ENCODE data around the gene SND1.

Gene SND1

DNA sequence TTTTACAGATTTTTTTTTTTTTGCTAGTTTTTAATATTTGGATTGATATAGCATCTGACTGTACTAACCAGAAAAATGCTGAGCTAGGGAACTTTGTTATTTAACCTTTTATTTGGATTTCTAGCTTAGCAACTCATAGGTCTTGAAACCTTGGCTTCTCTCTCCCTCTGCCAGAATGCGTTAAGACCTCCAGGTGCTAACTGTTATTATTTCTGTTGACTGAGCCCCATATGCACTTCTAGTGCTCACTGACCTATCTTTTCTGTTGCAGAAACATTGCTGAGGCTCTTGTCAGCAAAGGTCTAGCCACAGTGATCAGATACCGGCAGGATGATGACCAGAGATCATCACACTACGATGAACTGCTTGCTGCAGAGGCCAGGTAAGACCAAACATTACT, 235.6 kb downstream of the SND1 start:
- Histone ChIP-seq H3K36me3 (ENCODE audit: control insufficient read depth in 5 of 5, insufficient read depth in 5 of 5, low read length in 5 of 5) (peaks cover 8 to 15% (median 13%) of the 10 kb centered on the region in 5 donors), H3K4me3 (ENCODE audit: low read depth in 1 of 5, low read length in 5 of 5) (no peak overlapping the region), H3K27me3 (ENCODE audit: control insufficient read depth in 5 of 5, insufficient read depth in 4 of 5, low read length in 5 of 5) (no peaks in the 10 kb centered on the region), H3K4me1 (ENCODE audit: control insufficient read depth in 5 of 5, insufficient read depth in 5 of 5, low read length in 5 of 5) (peaks cover 0 to 12% (median 9%) of the 10 kb centered on the region in 5 donors), H3K27ac (ENCODE audit: low read depth, low read length) (no peak overlapping the region), H3K9me3 (ENCODE audit: control insufficient read depth in 5 of 5, low read length in 5 of 5) (no peaks in the 10 kb centered on the region), H3K9ac (ENCODE audit: low read length in 5 of 5) (no peak overlapping the region)

DNA sequence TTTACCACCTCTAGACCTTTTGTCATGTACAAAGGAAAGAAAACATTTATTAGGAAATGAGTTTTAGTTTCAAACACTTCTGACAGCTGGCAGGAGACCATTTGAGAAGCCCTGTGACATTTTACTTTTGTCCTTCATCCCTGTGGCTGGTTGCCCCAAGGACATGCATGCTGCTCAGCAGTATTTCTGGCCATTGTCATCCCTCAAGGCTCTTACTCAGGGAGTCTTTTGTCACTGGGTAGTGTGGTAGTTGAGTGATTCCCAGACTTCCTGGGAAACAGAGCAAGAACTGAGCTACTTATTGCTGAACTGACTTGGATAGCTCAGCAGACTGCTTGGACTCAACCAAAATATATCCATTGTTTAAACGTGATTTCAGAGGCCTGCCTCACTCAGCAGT, 236.4 kb downstream of the SND1 start:
- H3K27ac ChIP-seq (ENCODE audit: low read depth, low read length), result no peak overlapping the region
- H3K4me1 ChIP-seq (ENCODE audit: control insufficient read depth in 5 of 5, insufficient read depth in 5 of 5, low read length in 5 of 5), result peaks cover 0 to 18% (median 16%) of the 10 kb centered on the region in 5 donors
- H3K9me3 ChIP-seq (ENCODE audit: control insufficient read depth in 5 of 5, low read length in 5 of 5), result no peaks in the 10 kb centered on the region
- H3K4me3 ChIP-seq (ENCODE audit: low read depth in 1 of 5, low read length in 5 of 5), result no peak overlapping the region
- H3K27me3 ChIP-seq (ENCODE audit: control insufficient read depth in 5 of 5, insufficient read depth in 4 of 5, low read length in 5 of 5), result no peaks in the 10 kb centered on the region
- no peak overlapping the region for H3K9ac ChIP-seq (ENCODE audit: low read length in 5 of 5)
- H3K36me3 ChIP-seq (ENCODE audit: control insufficient read depth in 5 of 5, insufficient read depth in 5 of 5, low read length in 5 of 5), result peaks cover 8 to 15% (median 13%) of the 10 kb centered on the region in 5 donors

DNA sequence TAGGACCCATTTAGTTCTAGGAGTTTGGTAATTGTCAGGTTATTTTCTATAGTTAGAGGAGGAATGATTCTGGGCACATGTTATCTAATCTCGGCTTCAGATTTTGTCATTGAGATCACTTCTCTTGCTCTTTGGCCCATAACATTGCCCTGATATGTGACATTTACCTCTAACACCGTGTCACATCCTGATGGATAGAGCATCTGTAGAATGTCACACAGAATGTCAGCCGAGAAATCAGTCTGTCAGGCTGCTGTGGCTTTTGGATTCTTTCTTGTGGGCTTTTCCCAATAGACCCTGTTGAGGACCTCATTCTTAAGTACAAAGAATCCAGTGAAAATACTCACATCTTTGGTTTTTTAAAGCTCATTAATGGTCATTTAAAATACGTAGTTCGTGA, 236.8 kb downstream of the SND1 start:
- Histone ChIP-seq H3K9me3 (ENCODE audit: control insufficient read depth in 5 of 5, low read length in 5 of 5) (no peaks in the 10 kb centered on the region), H3K27ac (ENCODE audit: low read depth, low read length) (no peak overlapping the region), H3K4me1 (ENCODE audit: control insufficient read depth in 5 of 5, insufficient read depth in 5 of 5, low read length in 5 of 5) (peaks cover 0 to 22% (median 18%) of the 10 kb centered on the region in 5 donors), H3K4me3 (ENCODE audit: low read depth in 1 of 5, low read length in 5 of 5) (no peak overlapping the region), H3K36me3 (ENCODE audit: control insufficient read depth in 5 of 5, insufficient read depth in 5 of 5, low read length in 5 of 5) (peaks cover 8 to 15% (median 13%) of the 10 kb centered on the region in 5 donors), H3K27me3 (ENCODE audit: control insufficient read depth in 5 of 5, insufficient read depth in 4 of 5, low read length in 5 of 5) (no peaks in the 10 kb centered on the region), H3K9ac (ENCODE audit: low read length in 5 of 5) (no peak overlapping the region)

DNA sequence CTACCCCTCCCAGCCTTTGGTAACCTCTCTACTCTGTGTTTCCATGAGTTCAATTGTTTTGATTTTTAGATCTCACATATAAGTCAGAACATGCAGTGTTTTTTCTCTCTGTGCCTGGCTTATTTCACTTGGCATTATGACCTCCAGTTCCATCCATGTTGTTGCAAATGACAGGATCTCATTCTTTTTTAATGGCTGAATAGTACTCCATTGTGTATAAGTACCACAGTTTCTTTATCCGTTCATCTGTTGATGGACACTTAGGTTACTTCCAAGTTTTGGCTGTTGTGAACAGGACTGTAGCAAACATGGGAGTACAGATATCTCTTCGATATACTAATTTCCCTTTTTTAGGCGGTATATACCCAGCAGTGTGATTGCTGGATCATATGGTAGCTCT, 237.7 kb downstream of the SND1 start:
- H3K9me3 ChIP-seq (ENCODE audit: control insufficient read depth in 5 of 5, low read length in 5 of 5), result no peaks in the 10 kb centered on the region
- no peak overlapping the region for H3K9ac ChIP-seq (ENCODE audit: low read length in 5 of 5)
- H3K36me3 ChIP-seq (ENCODE audit: control insufficient read depth in 5 of 5, insufficient read depth in 5 of 5, low read length in 5 of 5), result peaks cover 8 to 15% (median 13%) of the 10 kb centered on the region in 5 donors
- H3K4me1 ChIP-seq (ENCODE audit: control insufficient read depth in 5 of 5, insufficient read depth in 5 of 5, low read length in 5 of 5), result peaks cover 0 to 25% (median 18%) of the 10 kb centered on the region in 5 donors
- H3K27me3 ChIP-seq (ENCODE audit: control insufficient read depth in 5 of 5, insufficient read depth in 4 of 5, low read length in 5 of 5), result no peaks in the 10 kb centered on the region
- H3K4me3 ChIP-seq (ENCODE audit: low read depth in 1 of 5, low read length in 5 of 5), result no peak overlapping the region
- no peak overlapping the region for H3K27ac ChIP-seq (ENCODE audit: low read depth, low read length)

DNA sequence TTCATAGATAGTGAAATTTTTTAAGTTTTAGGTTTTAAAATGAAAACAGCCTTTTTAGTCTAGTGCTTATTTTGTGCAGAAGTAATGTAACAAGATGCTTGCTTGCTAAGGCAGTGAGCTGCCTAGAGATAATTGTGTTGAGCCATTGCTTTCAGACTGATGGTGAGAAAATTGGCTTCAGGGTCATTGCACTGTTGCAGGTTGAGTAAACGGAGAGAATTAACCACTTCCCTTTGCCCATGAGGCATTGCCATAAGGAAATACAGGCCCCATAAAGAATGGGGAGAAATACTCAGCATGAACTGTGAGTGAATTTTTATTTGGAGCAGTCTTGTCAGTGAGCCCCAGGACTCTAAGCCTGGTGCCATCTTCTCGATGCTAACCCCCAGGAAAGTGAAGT, 238.7 kb downstream of the SND1 start:
- no peaks in the 10 kb centered on the region for H3K27me3 ChIP-seq (ENCODE audit: control insufficient read depth in 5 of 5, insufficient read depth in 4 of 5, low read length in 5 of 5)
- H3K36me3 ChIP-seq (ENCODE audit: control insufficient read depth in 5 of 5, insufficient read depth in 5 of 5, low read length in 5 of 5), result peaks cover 8 to 15% (median 13%) of the 10 kb centered on the region in 5 donors
- no peak overlapping the region for H3K9ac ChIP-seq (ENCODE audit: low read length in 5 of 5)
- H3K4me3 ChIP-seq (ENCODE audit: low read depth in 1 of 5, low read length in 5 of 5), result no peak overlapping the region
- peaks cover 0 to 23% (median 18%) of the 10 kb centered on the region in 5 donors for H3K4me1 ChIP-seq (ENCODE audit: control insufficient read depth in 5 of 5, insufficient read depth in 5 of 5, low read length in 5 of 5)
- no peak overlapping the region for H3K27ac ChIP-seq (ENCODE audit: low read depth, low read length)
- H3K9me3 ChIP-seq (ENCODE audit: control insufficient read depth in 5 of 5, low read length in 5 of 5), result no peaks in the 10 kb centered on the region

DNA sequence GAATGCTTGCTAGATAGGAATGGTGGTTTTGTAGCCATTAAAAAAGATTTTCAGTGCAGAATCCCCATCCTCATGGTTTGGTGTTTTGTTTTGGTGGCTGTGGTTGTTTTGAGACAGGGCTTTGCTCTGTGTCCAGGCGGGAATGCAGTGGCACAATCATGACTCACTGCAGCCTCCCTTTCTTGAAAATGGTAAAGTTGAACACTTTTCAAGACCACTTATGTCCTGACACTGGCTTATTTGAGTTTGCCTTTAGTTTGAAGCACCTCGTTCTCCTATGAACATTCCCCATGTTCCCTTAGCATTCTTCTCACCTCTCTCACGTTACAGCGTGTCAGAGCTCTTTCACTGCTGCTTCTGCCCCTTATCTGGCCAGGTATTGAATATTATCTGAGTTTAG, 239.2 kb downstream of the SND1 start:
- Histone ChIP-seq H3K9ac (ENCODE audit: low read length in 5 of 5) (no peak overlapping the region), H3K4me3 (ENCODE audit: low read depth in 1 of 5, low read length in 5 of 5) (no peak overlapping the region), H3K9me3 (ENCODE audit: control insufficient read depth in 5 of 5, low read length in 5 of 5) (no peaks in the 10 kb centered on the region), H3K27ac (ENCODE audit: low read depth, low read length) (no peak overlapping the region), H3K4me1 (ENCODE audit: control insufficient read depth in 5 of 5, insufficient read depth in 5 of 5, low read length in 5 of 5) (peaks cover 0 to 19% (median 18%) of the 10 kb centered on the region in 5 donors), H3K27me3 (ENCODE audit: control insufficient read depth in 5 of 5, insufficient read depth in 4 of 5, low read length in 5 of 5) (no peaks in the 10 kb centered on the region), H3K36me3 (ENCODE audit: control insufficient read depth in 5 of 5, insufficient read depth in 5 of 5, low read length in 5 of 5) (peaks cover 8 to 15% (median 13%) of the 10 kb centered on the region in 5 donors)

DNA sequence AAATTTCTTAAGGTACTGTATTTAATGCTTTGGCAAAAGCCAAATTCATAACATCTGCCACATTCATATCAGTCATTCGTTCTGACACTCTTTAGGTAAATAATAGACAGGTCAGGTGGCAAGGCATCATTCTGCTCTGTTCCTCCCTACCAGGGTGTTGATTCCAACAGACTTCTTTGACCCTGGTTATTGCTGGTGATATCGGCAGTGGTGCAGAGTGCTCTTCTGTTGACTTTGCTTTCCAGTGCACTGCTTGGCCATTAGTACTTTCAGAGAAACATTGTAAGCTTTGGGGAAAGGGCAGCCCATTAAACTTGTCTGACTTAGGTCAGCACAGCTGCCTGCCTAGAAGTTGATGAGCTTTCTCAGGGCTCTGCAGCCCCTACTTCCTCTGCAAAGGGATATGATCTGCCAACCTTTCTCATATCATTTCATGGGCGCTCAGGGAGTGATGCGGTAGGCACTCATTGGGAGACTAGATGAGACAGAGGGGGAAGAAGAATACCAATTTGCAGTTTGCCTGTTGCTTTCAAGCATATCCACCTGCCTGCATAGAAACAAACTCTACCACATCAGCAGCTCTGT, 240.0 kb downstream of the SND1 start:
- H3K4me3 ChIP-seq (ENCODE audit: low read depth in 1 of 5, low read length in 5 of 5), result no peak overlapping the region
- peaks cover 0 to 18% (median 16%) of the 10 kb centered on the region in 5 donors for H3K4me1 ChIP-seq (ENCODE audit: control insufficient read depth in 5 of 5, insufficient read depth in 5 of 5, low read length in 5 of 5)
- no peaks in the 10 kb centered on the region for H3K27me3 ChIP-seq (ENCODE audit: control insufficient read depth in 5 of 5, insufficient read depth in 4 of 5, low read length in 5 of 5)
- H3K9me3 ChIP-seq (ENCODE audit: control insufficient read depth in 5 of 5, low read length in 5 of 5), result no peaks in the 10 kb centered on the region
- H3K9ac ChIP-seq (ENCODE audit: low read length in 5 of 5), result no peak overlapping the region
- peaks cover 8 to 15% (median 13%) of the 10 kb centered on the region in 5 donors for H3K36me3 ChIP-seq (ENCODE audit: control insufficient read depth in 5 of 5, insufficient read depth in 5 of 5, low read length in 5 of 5)
- no peak overlapping the region for H3K27ac ChIP-seq (ENCODE audit: low read depth, low read length)

DNA sequence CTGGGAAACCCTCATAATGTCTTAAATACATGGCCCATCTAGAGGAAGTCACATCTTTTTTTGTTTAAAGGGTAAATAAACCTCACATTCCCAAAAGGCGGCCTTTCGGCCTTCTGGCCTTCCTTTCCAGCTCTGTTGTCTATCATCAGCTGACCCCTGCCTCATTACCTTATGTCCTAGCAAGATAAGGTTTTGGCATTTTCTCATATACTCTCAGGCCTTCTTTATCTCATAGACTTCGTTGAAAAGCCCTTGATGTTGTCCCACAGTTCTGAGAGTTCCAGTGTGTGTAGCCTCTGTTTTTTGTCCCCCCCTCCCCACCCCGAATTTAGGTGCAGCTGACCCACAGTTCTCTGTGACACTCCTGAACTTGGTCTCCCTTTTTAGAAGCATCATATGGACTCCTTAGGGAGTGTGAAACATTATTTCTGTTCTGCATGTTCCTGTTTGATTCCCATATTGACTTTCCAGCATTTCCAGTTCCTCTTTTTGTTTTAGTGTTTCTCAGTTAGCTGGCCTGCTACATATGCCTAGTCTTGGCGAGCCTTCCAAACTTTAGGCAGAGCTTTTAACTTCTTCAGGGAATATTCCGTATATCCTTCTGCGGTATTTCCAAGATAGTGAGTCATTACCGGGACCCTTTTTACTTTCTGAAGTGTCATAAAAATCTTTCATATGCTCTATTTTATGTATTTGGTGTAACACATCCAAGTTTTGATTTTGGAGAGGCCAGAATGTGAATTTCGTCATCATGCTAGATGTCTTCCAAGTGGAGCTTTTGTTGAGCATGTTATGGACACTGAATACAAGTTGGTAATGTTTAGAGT, 240.7 kb downstream of the SND1 start:
- peaks cover 8 to 14% (median 13%) of the 10 kb centered on the region in 5 donors for H3K36me3 ChIP-seq (ENCODE audit: control insufficient read depth in 5 of 5, insufficient read depth in 5 of 5, low read length in 5 of 5)
- H3K9me3 ChIP-seq (ENCODE audit: control insufficient read depth in 5 of 5, low read length in 5 of 5), result no peaks in the 10 kb centered on the region
- no peak overlapping the region for H3K27ac ChIP-seq (ENCODE audit: low read depth, low read length)
- no peak overlapping the region for H3K9ac ChIP-seq (ENCODE audit: low read length in 5 of 5)
- H3K27me3 ChIP-seq (ENCODE audit: control insufficient read depth in 5 of 5, insufficient read depth in 4 of 5, low read length in 5 of 5), result no peaks in the 10 kb centered on the region
- peaks cover 0 to 18% (median 16%) of the 10 kb centered on the region in 5 donors for H3K4me1 ChIP-seq (ENCODE audit: control insufficient read depth in 5 of 5, insufficient read depth in 5 of 5, low read length in 5 of 5)
- no peak overlapping the region for H3K4me3 ChIP-seq (ENCODE audit: low read depth in 1 of 5, low read length in 5 of 5)

DNA sequence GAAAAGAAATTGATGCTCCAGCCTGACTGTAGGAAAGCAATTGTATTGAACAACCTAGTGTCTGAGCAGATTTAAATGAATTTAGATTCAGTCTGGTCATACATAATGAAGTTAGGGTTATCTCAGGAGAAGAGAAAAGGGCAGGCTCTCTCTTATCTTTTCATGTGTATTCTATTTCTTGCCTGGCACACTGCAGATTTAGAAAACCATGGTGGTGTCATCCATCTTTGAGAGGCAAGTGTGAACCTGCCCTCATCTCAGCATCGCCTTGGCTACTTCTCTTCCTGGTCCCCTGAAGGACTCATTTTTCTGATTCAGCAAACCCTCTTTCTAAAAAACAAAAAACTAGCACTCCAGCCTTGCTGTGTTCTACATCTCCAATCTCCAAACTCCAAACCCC, 241.6 kb downstream of the SND1 start:
- no peaks in the 10 kb centered on the region for H3K27me3 ChIP-seq (ENCODE audit: control insufficient read depth in 5 of 5, insufficient read depth in 4 of 5, low read length in 5 of 5)
- no peaks in the 10 kb centered on the region for H3K9me3 ChIP-seq (ENCODE audit: control insufficient read depth in 5 of 5, low read length in 5 of 5)
- no peak overlapping the region for H3K27ac ChIP-seq (ENCODE audit: low read depth, low read length)
- H3K9ac ChIP-seq (ENCODE audit: low read length in 5 of 5), result no peak overlapping the region
- peaks cover 3 to 6% (median 5%) of the 10 kb centered on the region in 5 donors for H3K36me3 ChIP-seq (ENCODE audit: control insufficient read depth in 5 of 5, insufficient read depth in 5 of 5, low read length in 5 of 5)
- H3K4me1 ChIP-seq (ENCODE audit: control insufficient read depth in 5 of 5, insufficient read depth in 5 of 5, low read length in 5 of 5), result peaks cover 0 to 22% (median 16%) of the 10 kb centered on the region in 5 donors
- no peak overlapping the region for H3K4me3 ChIP-seq (ENCODE audit: low read depth in 1 of 5, low read length in 5 of 5)

DNA sequence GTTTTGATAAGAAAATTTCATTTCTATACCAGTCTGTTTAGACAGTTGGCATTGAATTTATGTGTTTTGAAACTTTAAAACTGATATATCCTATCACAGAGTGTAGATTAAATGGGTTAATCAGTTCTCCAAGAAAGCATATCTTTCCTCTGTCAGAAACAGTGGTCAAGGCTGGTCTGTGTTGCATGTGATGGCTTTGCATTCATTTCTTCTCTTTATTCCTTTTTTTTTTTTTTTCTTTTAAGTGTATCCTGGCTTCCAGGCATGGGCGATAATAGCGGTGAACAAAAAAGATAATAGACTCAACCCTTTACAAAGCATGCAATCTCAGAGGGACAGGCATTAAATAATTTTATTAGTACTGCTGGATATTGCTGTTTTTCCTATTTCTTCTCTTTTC, 242.6 kb downstream of the SND1 start:
- Histone ChIP-seq H3K9ac (ENCODE audit: low read length in 5 of 5) (no peak overlapping the region), H3K9me3 (ENCODE audit: control insufficient read depth in 5 of 5, low read length in 5 of 5) (no peaks in the 10 kb centered on the region), H3K4me3 (ENCODE audit: low read depth in 1 of 5, low read length in 5 of 5) (no peak overlapping the region), H3K36me3 (ENCODE audit: control insufficient read depth in 5 of 5, insufficient read depth in 5 of 5, low read length in 5 of 5) (peaks cover 0 to 3% (median 0%) of the 10 kb centered on the region in 5 donors), H3K27ac (ENCODE audit: low read depth, low read length) (no peak overlapping the region), H3K27me3 (ENCODE audit: control insufficient read depth in 5 of 5, insufficient read depth in 4 of 5, low read length in 5 of 5) (no peaks in the 10 kb centered on the region), H3K4me1 (ENCODE audit: control insufficient read depth in 5 of 5, insufficient read depth in 5 of 5, low read length in 5 of 5) (peaks cover 0 to 22% (median 16%) of the 10 kb centered on the region in 5 donors)
